ENCODE data around the gene RFX7.

DNA sequence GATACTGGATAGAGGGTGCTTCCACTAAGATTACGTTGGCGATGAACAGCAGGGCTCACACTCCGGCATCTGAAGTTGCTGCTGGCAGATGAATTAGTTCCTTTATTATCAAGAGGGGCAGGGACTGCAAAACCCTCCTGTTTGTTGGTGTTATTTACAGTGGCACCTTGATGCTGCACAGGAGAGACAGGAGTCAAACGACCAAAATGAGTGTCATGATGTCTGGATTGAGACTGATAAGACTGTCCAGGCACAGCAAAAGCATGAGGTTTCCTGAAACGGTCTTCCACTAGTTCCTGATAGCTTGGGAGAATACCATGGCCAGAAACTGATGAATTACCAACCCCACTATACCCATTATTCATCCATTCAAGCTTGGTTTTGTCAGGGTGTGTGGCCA lies 149.5 kb downstream of the RFX7 start:
- TF ChIP-seq BRCA1 (IDR thresholded peaks at IDR 0.05; ENCODE audit: low read depth, low read length) (no peak), POLR2A (IDR thresholded peaks at IDR 0.05; ENCODE audit: control extremely low read depth in 1 of 2, low read depth in 2 of 2, low read length in 2 of 2) (no peak), POLR2AphosphoS5 (IDR thresholded peaks at IDR 0.05; ENCODE audit: low read depth, low read length) (no peak), SIX5 (IDR thresholded peaks at IDR 0.05; ENCODE audit: low read depth, low read length) (no peak), ATF3 (IDR thresholded peaks at IDR 0.05; ENCODE audit: insufficient read depth, low read depth, low read length) (no peak), SP2 (IDR thresholded peaks at IDR 0.05; ENCODE audit: low read length) (no peak), YY1 (IDR thresholded peaks at IDR 0.05; ENCODE audit: low read depth, low read length) (no peak), FOSL1 (IDR thresholded peaks at IDR 0.05; ENCODE audit: insufficient read depth, low read depth, low read length) (no peak), EZH2 (IDR thresholded peaks at IDR 0.05; ENCODE audit: low read depth, low read length, severe bottlenecking) (no peak), CHD1 (IDR thresholded peaks at IDR 0.05; ENCODE audit: low read depth, low read length) (no peak)
- TF ChIP-seq, protein P1, sequence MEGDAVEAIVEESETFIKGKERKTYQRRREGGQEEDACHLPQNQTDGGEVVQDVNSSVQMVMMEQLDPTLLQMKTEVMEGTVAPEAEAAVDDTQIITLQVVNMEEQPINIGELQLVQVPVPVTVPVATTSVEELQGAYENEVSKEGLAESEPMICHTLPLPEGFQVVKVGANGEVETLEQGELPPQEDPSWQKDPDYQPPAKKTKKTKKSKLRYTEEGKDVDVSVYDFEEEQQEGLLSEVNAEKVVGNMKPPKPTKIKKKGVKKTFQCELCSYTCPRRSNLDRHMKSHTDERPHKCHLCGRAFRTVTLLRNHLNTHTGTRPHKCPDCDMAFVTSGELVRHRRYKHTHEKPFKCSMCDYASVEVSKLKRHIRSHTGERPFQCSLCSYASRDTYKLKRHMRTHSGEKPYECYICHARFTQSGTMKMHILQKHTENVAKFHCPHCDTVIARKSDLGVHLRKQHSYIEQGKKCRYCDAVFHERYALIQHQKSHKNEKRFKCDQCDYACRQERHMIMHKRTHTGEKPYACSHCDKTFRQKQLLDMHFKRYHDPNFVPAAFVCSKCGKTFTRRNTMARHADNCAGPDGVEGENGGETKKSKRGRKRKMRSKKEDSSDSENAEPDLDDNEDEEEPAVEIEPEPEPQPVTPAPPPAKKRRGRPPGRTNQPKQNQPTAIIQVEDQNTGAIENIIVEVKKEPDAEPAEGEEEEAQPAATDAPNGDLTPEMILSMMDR (IDR thresholded peaks at IDR 0.05; ENCODE audit: control extremely low read depth in 1 of 3, insufficient read depth in 1 of 3, low read depth in 1 of 3, low read length in 3 of 3) = no peak
- TF ChIP-seq, protein P2, sequence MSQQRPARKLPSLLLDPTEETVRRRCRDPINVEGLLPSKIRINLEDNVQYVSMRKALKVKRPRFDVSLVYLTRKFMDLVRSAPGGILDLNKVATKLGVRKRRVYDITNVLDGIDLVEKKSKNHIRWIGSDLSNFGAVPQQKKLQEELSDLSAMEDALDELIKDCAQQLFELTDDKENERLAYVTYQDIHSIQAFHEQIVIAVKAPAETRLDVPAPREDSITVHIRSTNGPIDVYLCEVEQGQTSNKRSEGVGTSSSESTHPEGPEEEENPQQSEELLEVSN (IDR thresholded peaks at IDR 0.05) = no peak

Measured in H1 (cell line).